C4-2B (cell line): ENCODE results near the gene CADPS2.
A peak's percentile ranks its signal among the peaks of the same experiment; 100 is the strongest.
"Not testable (repeated sequence)": the region's sequence is repeated elsewhere in the genome, so short reads cannot be mapped to it uniquely, and the experiment has no call there.

Source experiments
- H3K27ac ChIP-seq: fragments of 450-650 bp; 2 replicates; pipeline ENCODE4 v1.5.1; 2017
- ZFX ChIP-seq: fragments of 450-650 bp; IDR thresholded peaks from 2 replicates; pipeline ENCODE4 v1.6.1; 2017
- TF ChIP-seq, protein P1 (sequence below): fragments of 450-650 bp; conservative IDR thresholded peaks from 2 replicates; pipeline ENCODE4 v1.5.1; 2017; ENCODE audit warnings: mild to moderate bottlenecking

Gene CADPS2

DNA sequence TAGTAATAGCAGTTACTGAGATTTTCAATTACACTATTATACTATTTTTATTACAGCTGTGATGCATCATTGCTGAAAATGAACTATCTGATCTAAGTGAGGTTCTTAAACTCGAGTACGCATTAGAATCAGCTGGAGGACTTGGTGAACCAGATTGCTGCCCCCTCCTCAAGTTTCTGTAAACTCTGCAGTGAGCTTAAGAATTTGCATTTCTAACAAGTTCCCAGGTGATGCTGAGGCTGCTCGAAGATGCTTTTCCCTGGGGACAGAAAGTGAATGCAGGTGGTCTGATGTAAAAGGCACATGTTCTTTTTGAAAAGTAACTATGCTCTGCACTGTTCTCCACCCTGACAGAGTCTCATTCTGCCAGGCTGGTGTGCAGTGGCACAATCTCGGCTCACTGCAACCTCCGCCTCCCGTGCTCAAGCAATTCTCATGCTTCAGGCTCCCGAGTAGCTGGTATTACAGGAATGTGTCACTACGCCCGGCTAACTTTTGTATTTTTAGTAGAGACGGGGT is 199.8 kb downstream of the CADPS2 start:
- TF ChIP-seq, protein P1, sequence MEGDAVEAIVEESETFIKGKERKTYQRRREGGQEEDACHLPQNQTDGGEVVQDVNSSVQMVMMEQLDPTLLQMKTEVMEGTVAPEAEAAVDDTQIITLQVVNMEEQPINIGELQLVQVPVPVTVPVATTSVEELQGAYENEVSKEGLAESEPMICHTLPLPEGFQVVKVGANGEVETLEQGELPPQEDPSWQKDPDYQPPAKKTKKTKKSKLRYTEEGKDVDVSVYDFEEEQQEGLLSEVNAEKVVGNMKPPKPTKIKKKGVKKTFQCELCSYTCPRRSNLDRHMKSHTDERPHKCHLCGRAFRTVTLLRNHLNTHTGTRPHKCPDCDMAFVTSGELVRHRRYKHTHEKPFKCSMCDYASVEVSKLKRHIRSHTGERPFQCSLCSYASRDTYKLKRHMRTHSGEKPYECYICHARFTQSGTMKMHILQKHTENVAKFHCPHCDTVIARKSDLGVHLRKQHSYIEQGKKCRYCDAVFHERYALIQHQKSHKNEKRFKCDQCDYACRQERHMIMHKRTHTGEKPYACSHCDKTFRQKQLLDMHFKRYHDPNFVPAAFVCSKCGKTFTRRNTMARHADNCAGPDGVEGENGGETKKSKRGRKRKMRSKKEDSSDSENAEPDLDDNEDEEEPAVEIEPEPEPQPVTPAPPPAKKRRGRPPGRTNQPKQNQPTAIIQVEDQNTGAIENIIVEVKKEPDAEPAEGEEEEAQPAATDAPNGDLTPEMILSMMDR, result no peak
- no peak for TF ChIP-seq ZFX

GRCh38 chr7:122684504-122684903 is 201.8 kb downstream of the CADPS2 start:
- H3K27ac ChIP-seq, result no peak overlapping the region
- TF ChIP-seq, protein P1, result no peak
- TF ChIP-seq ZFX, result no peak

More for the DNA sequence above, 199.8 kb downstream of the CADPS2 start:
- no peak overlapping the region for H3K27ac ChIP-seq

DNA sequence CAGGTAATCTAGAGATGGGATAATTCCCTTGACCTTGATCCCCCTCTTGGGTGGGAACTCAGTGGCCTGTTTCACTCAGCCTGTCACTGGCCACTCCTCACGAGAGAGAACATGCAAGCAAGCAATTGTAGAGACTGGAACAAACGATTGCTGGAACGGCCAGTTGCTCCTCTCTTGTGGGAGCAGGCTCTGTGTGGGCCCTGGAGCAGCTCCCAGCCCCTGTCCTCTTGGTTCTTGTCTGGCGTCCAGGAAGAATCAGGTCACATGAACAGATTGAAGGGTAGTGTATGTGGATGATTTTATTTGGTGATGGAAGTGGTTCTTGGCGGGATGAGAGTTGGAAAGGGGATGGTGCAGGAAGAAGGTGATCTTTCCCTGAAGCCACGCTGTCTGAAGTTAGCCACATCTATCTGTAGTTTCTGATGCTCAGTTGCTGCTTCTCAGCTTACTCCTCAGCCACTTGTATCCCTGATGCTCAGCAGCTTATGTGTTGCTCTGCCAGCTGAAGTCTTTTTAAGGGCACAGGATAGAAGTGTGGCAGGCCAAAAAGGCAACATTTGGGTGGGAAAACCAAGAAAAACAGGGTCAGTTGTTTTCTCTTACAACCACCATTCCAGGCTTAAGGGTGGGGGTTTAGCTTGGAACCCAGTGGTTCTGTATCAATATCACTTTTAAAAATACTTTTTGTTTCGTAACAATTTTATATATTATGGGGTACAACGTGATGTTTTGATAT is 203.3 kb downstream of the CADPS2 start:
- TF ChIP-seq ZFX, result no peak
- TF ChIP-seq, protein P1, result no peak
- H3K27ac ChIP-seq, result 0 out of 2 replicates have a peak overlapping the region, but pooled peaks have one; percentile 5

GRCh38 chr7:122681186-122681585 is 205.1 kb downstream of the CADPS2 start:
- H3K27ac ChIP-seq, result not testable (repeated sequence)

GRCh38 chr7:122679813-122680212 is 206.4 kb downstream of the CADPS2 start:
- no peak for TF ChIP-seq ZFX
- TF ChIP-seq, protein P1, result no peak
- peak overlapping the region; percentile 69; the same call in 1 of the 2 replicates for H3K27ac ChIP-seq

- peak overlapping the region; percentile 69; the same call in 1 of the 2 replicates for H3K27ac ChIP-seq
These were observed 207.0 kb downstream of the CADPS2 start for GRCh38 chr7:122679269-122679709.

- TF ChIP-seq, protein P1, result no peak
- no peak for TF ChIP-seq ZFX
- H3K27ac ChIP-seq, result no peak overlapping the region; the same call in 1 of the 2 replicates
These were observed 209.1 kb downstream of the CADPS2 start for GRCh38 chr7:122677149-122677548.

DNA sequence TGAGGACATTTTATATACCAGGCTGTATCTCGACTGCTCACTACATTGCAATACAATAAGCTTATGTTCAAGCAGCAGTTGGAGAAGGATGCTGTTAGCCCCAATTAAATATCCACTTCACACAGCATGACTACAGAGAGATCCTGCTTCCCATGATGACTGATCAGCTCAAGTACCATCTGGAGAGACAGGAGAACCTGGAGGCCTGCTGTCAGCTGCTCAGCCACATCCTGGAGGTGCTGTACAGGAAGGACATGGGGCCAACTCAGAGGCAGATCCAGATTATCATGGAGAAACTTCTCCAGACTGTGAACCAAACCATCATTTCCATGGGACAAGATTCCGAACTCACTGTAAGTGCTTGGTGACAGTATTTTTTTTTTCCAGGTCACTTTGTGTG is 209.8 kb downstream of the CADPS2 start:
- TF ChIP-seq, protein P1, result no peak
- no peak for TF ChIP-seq ZFX
- H3K27ac ChIP-seq, result no peak overlapping the region
